H1 (cell line): Measurements from ENCODE around the gene DENND4B. TPM values are rescaled to one million over a fixed set of nuclear protein-coding genes. Genes with fewer than 3 reads are reported as not detected.

Experiments used
- GTF2F1 ChIP-seq: IDR thresholded peaks from 2 replicates; pipeline ENCODE4 v1.6.1; 2012; ENCODE audit warnings: low read depth, low read length, improper control_type of control experiment, borderline replicate concordance
- POLR2AphosphoS5 ChIP-seq: IDR thresholded peaks from 2 replicates; pipeline ENCODE4 v1.6.1; 2011; ENCODE audit warnings: low read depth, low read length
- TAF7 ChIP-seq: optimal IDR thresholded peaks from 2 replicates; pipeline ENCODE3; 2011; ENCODE audit warnings: low read depth, mild to moderate bottlenecking, inconsistent platforms, low read length, moderate library complexity, borderline replicate concordance
- polyA plus RNA-seq, 7 experiments: library from polyadenylated mRNA; depleted of rRNA in 3 of 7; stranded (reverse) in 5 of 7; unstranded in 2 of 7; fragments of >200 nt in 5 of 7; fragments of 200-250 nt in 2 of 7; gene quantifications; 1 replicate in 5 of 7; 2 replicates in 1 of 7; 4 replicates in 1 of 7; pipeline versions ENCODE4 v1.2.1 to v1.2.3, GENCODE V29; 2011 to 2013; ENCODE audit warnings: missing spikeins in 2 of 7, mixed read lengths in 2 of 7
- total RNA-seq: library from RNA; stranded (reverse); fragmentation: NEBNext Ultra II Directional; extraction: Animal tissue kit (Norgen Biotek cat#: 25700); gene quantifications from 2 replicates; pipeline ENCODE4 v1.2.1, GENCODE V29; 2021

The DENND4B gene
- total and polyA plus RNA-seq, 2 of the 8 experiments (the other 6 are each of a cell fraction or from before 2014, with no cell fraction given) = 45.6 to 61.1 TPM

DNA sequence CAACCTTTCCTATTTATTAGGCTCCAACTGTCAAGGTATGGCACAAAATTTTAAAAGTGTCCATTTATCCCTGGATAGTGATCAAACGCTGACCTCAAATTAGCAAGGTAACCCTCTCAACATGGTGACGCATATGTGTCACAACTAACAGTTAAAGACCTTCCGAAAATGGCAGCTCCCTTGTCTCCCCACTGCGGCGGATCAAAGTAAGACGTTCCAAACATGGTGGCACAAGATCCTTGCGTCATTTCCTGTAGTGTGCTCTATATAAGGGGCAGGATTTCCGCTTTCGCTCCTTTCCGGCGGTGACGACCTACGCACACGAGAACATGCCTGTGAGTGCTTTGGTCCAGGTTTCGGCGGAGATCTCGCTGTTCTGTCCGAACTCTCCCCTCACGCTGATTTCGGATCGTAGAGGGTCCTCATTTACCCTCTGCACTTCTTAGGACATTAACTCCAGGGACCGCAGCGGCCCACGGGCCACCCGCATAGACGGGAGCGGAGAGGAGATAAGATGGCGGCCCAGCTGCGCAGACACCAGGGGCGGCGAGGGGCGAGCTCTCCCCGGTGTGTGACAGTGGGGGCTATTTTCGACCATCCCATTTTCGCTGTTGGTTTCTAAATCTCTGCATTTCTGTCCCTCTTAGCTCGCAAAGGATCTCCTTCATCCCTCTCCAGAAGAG is 44.1 kb upstream of the DENND4B start, which contains the start of gene RPS27 (continued):
- TF ChIP-seq POLR2AphosphoS5 (peak; percentile 100), GTF2F1 (peak; percentile 98), TAF7 (peak; percentile 99)
